GM18867 (cell line): Measurements from ENCODE around the gene LSS.
"Not testable (repeated sequence)": the region's sequence is repeated elsewhere in the genome, so short reads cannot be mapped to it uniquely, and the experiment has no call there.

Experiments used
- ATAC-seq: cut with Tn5 transposase; IDR thresholded peaks from one replicate; pipeline ENCODE4 v1.9.1; 2021; ENCODE audit warnings: mild to moderate bottlenecking, moderate library complexity; ENCODE audit not compliant: unreplicated experiment

The LSS gene

GRCh38 chr21:46154955-46155513, 73.5 kb downstream of the LSS start:
- no peak for ATAC-seq

GRCh38 chr21:46154155-46154954, 74.2 kb downstream of the LSS start:
- no peak for ATAC-seq

GRCh38 chr21:46153247-46154154, 75.1 kb downstream of the LSS start:
- ATAC-seq = no peak

GRCh38 chr21:46152927-46153246, 75.7 kb downstream of the LSS start:
- no peak for ATAC-seq

- no peak for ATAC-seq
Observed at GRCh38 chr21:46151989-46152926, 76.3 kb downstream of the LSS start.

GRCh38 chr21:46151261-46151988, 77.1 kb downstream of the LSS start:
- no peak for ATAC-seq

GRCh38 chr21:46150491-46151121, 78.0 kb downstream of the LSS start:
- no peak for ATAC-seq

GRCh38 chr21:46150073-46150472, 78.5 kb downstream of the LSS start:
- ATAC-seq = no peak

- no peak for ATAC-seq
Observed at GRCh38 chr21:46149205-46149901, 79.2 kb downstream of the LSS start.

- no peak for ATAC-seq
Observed at GRCh38 chr21:46148106-46148505, 80.5 kb downstream of the LSS start.

GRCh38 chr21:46147429-46147828, 81.1 kb downstream of the LSS start:
- not testable (repeated sequence) for ATAC-seq

- ATAC-seq = no peak
Observed at GRCh38 chr21:46146856-46147255, 81.7 kb downstream of the LSS start.

- ATAC-seq = no peak
Observed at GRCh38 chr21:46145840-46146691, 82.5 kb downstream of the LSS start.

- ATAC-seq = no peak
Observed at GRCh38 chr21:46145159-46145839, 83.3 kb downstream of the LSS start.

- no peak for ATAC-seq
Observed at GRCh38 chr21:46144464-46145070, 84.0 kb downstream of the LSS start.

GRCh38 chr21:46142582-46143473, 85.7 kb downstream of the LSS start:
- no peak for ATAC-seq
